Activated CD4-positive, alpha-beta T cell treated with anti-CD3 and anti-CD28 coated beads, Interleukin-2, amount 50 U/mL, for 48 hours (primary cell): ENCODE measurements around the gene GPA33.

Experiments
- DNase-seq, 2 experiments: peaks; one replicate each; pipeline ENCODE4 v3.0.0-alpha.2; 2020

Gene GPA33, protein sequence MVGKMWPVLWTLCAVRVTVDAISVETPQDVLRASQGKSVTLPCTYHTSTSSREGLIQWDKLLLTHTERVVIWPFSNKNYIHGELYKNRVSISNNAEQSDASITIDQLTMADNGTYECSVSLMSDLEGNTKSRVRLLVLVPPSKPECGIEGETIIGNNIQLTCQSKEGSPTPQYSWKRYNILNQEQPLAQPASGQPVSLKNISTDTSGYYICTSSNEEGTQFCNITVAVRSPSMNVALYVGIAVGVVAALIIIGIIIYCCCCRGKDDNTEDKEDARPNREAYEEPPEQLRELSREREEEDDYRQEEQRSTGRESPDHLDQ

DNA sequence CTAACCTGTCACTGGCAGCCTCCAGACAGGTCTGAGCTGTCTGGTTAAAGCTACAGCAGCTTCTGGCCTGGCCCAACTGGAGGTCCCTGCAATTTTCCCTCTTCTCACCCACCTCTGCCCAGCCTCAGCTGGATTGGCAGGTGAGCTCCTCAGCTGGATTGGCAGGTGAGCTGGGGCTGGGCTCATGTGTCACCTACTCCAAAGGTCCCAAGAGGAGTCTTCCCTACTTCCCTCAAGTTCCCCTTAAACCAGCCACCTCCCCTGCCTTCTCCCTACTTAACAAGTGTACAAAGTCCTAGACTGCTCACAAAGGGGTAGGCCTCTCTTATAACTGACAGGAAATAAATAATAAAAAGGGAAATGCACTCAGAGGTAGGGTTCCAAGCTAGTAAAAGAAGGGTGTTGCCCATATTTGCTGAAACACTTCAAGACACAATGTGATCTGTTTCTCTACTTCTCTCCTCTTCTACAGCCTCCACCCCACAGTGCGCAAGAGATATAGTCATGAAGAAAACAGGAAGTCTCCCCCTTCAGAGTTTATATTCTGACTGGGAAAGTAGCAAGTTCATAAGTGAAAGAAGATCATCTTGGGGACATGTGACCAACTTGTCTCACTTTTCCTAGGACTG is at the start of gene GPA33:
Gene GPA33 (minus strand): TSS at position 64 of the 629 bp plus-strand sequence. CDS start 90 bp downstream, outside the sequence.
- DNase-seq, result peak in 1 of 2 experiments; percentile 5

DNA sequence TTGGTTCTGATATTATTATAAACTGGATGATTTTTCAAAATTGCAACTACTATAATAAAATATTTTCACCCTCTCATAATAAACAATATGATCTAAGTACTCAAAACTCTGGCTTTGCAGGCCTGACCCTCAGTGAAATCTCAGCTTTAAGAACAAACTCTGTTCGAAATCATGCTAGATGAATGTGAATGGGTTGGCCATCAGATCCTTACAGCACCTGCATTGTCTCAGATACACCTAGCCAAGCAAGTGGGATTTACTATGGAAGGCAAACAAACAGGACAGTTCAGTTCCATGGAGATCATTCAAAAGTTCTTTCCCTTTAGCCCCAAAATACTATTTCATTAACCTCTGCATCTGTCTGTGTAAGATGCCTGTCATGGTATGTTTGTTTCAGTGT is 48.5 kb upstream of the GPA33 start:
- no peak for DNase-seq

DNA sequence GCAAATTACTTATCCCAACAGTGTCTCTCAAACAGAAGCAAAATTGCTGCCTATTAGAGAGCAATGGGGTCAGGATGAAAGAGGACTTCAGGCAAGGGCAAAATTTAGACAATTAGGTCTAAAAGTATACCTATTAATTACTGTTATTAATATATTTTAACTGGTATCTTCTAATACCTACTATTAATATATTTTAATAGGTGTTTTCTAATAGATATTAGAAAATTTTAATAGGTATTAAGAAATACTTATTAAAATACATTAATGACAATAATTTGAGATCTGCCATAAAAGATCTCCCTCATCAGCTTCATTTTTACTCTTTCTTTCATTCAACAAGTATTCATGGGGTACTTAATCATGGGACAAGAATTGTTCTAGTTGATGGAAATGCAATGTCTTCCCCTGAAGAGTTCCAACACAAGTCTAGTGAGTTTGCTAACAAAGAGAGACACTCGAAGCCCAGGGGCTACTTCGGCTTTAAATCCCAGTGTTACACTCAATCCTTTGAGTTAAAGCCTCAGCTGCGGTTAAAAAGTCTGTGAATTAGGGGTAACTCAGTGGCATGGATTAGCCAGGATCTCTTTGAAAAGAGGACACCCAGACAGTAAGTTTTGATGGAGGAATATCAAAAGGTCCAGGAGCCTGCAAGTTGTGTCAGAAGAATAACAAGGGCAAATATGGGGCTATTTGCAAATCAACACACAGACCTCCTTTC is 47.8 kb upstream of the GPA33 start:
- no peak for DNase-seq

DNA sequence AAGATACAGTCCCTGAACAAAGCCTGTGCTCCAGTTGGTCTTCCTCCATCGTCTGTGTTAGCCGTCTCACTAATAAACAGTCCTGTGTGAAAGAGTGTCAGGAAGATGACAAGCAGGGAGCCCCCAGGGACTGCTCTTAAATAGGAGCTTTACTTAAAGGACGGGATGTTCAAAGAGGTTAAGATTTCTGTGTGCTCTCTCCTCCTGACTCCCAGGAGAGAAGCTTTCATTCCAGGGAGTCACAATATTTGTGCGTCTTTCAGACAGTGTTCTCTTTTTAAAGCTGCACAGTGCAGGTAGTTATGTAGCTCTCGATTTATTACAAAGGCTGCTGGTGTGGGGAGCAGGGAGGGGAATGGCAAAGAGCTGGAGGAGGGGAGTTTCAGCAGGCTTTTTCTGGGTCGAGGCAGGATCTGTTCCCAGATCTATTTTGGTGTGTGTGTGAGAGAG is 47.2 kb upstream of the GPA33 start:
- DNase-seq, result no peak

DNA sequence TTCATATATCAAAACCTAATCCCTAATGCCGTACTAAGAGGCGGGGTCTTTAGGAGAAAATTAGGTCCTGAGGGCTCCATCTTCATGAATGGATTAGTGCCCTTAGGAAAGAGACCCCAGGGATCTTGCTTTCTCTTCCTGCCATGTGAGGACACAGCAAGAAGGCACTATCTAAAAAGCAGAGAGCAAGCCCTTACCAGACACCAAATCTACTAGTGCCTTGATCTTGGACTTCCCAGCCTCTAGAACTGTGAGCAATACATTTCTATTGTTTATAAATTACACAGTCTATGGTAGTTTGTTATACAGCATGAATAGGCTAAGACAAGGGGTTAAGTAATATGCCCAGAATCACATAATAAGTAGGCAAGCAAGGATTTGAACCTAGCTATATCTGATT is 46.6 kb upstream of the GPA33 start:
- DNase-seq, result no peak

DNA sequence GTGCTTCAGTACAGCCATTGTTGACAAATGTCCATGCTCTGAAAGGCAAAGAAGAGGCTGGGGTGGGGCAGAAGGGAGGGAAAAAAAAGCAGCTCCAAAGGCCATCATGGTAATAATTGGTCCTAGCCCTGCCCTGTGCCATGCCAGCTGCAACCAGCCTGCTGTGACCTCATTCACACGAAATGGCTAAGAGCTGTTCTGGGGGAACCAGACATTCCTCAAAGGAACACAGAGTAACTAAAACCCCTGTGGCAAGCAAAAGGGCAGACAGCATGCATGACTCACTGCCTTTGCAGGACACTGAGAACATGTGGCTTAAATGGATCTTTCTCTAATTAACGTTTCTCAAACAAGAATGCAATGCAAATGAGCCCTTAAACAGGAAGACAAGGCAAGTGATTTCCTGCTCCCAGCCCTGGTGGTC is 46.0 kb upstream of the GPA33 start:
- no peak for DNase-seq

DNA sequence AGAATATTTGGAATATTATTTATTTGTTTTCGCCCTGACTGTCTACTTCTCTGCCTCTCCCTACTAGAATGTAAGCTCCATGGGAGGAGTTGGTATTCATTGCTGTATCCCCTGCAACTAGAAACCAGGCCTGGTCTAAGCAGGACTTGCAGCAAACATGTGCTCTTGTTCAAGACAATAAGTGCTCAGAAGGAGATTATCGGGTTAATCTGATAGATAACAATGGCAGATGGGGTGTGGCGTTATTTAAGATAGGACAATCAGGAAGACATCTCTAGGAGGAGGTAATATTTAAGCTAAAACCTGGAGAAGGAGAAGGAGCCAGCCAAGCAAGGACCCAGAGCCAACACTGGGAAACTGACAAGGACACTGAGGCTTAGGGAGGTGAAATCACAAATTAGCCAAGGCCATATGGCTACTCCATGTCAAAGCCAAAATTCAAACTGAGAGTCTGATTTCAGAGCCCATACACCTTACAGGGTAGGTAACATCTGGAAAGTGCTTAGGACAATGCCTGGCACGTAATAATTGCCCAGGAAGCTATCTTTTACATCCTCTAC is 45.2 kb upstream of the GPA33 start:
- DNase-seq, result no peak

DNA sequence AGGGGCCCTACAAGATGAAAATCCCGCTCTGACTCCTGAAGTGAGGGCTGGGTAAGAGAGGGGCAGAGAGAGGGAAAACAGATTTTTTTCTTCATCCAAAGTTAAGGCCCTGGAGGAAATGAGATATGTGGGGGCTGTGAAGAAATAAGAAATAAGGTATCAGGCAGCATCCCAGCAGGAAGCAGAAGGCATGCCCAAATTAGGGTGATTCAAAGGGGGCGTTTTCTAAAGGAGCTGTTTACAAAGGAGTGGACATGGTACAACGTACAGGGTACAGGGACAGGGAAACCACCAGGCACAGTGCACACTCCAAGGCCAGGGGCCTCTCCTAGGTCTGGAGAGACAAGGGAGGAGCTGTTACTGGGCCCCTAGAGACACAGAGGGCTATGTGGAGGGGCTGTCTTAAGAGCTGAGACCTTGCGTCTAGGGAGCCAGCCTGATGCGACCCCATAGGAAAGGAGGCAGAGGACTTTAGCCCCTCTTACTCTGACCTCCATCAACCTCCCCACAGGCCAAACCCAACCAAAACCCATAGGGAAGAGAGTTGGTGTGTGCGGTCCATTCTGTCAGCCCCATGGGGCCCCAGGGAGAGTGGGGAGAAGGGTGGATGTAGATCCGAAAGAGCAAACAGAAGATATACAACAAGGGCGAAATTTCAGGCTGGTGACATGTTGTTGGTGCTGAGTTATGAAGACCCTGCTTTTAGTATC is 42.3 kb upstream of the GPA33 start:
- no peak for DNase-seq

DNA sequence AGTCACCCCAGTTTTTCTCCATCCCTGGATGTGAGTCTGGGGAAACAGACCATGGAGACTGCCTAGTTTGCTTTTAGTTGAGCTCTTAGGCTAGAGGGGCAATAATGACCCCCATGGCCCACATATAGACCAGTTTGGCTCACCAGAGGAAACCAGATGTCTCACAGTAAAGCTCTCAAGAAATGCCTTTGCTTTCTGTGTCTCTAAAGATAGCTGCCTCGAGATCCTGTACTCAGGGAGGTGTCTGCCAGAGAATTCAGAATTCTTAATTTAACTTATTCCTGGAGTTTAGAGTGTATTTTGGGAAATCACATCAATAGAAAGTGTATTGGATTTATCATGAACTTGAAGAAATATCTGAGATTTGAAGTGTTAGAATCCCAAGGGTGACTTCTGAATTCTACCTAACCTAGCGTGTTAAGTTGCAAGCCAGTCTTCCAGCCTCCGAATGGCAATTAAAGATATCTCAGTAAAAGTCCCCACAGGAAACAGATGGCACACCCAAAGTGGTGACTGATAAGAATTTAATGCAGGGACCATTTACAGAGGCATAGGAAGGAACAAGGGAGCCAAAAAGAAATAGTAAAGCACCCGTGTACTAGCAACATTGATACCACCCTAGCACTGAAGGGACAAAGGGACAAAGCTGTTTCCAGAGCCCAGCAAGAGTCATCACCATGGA is 40.8 kb upstream of the GPA33 start:
- no peak for DNase-seq

DNA sequence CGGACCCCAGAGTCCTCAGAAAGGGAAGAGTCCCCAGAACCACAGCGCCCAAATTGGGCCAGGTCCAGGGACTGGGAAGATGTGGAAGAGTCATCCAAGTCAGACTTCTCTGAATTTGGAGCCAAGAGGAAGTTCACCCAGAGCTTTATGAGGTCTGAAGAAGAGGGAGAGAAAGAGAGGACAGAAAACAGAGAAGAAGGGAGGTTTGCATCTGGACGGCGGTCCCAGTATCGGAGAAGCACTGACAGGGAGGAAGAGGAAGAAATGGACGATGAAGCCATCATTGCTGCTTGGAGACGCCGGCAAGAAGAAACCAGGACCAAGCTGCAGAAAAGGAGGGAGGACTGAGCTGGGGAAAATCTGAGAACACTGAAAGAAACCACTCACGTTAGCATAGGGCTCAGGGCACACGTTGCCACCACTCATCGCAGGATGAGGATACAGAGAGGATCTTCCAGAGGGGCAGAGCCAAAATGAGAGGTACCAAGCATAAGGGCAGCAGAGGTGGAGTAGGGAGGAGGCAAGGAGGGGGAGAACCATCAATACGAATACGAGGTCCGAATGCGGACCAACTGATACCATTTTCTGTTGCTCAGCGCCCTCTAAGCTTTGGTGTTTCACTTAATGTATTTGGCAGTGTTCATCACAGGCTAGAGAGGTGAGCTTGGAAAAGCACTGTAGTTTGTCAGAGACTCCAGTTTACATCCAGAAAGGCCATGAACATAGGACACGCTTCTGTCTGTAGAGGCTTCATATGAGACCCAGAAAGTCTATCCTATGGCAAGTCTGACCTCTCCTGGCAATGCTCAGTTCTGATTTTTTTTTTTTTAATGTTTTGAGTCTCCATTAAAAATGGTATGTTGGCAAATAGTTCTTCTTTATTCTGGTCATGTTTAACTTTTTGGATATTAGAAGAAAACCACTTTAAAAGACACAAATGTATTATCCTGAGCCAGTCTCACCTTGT is 38.4 kb upstream of the GPA33 start:
- DNase-seq, result no peak

DNA sequence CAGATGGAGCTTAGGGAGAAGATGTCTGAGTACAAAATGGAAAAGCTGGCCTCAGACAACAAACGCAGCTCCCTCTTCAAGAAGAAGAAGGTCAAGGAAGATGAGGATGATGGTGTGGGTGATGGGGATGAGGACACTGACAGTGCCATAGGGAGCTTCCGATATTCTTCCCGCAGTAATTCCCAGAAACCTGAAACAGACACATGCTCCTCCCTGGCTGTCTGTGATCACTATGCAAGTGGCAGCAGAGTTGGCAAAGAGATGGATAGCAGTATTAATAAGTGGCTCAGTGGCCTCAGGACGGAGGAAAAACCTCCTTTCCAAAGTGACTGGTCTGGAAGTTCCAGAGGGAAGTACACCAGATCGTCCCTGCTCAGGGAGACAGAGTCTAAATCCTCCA is 37.5 kb upstream of the GPA33 start:
- DNase-seq, result no peak

DNA sequence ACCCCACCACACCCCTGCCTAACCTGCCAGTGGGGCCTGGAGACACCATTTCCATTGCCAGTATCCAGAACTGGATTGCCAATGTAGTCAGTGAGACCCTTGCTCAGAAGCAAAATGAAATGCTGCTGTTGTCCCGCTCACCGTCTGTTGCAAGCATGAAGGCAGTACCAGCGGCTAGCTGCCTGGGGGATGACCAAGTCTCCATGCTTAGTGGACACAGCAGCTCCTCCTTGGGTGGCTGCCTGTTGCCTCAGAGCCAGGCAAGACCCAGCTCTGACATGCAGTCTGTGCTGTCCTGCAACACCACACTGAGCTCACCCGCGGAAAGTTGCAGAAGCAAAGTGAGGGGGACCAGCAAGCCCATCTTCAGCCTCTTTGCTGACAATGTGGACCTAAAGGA is 37.1 kb upstream of the GPA33 start:
- no peak for DNase-seq

DNA sequence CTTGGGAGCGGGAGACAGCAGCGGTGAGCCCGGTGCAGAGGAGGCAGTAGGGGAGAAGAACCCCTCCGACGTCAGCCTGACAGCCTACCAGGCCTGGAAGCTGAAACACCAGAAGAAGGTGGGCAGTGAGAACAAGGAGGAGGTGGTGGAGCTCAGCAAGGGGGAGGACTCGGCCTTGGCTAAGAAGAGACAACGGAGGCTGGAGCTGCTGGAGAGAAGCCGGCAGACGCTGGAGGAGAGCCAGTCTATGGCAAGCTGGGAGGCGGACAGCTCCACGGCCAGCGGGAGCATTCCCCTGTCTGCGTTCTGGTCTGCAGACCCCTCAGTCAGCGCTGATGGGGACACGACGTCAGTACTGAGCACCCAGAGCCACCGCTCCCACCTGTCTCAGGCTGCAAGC is 36.6 kb upstream of the GPA33 start:
- DNase-seq, result no peak

DNA sequence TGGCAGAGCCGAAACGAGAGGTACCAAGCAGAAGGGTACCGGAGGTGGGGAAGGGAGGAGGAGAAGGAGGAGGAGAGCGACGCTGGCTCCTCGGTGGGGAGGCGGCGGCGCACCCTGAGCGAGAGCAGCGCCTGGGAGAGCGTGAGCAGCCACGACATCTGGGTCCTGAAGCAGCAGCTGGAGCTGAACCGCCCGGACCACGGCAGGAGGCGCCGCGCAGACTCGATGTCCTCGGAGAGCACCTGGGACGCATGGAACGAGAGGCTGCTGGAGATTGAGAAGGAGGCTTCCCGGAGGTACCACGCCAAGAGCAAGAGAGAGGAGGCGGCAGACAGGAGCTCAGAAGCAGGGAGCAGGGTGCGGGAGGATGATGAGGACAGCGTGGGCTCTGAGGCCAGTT is 36.1 kb upstream of the GPA33 start:
- no peak for DNase-seq

DNA sequence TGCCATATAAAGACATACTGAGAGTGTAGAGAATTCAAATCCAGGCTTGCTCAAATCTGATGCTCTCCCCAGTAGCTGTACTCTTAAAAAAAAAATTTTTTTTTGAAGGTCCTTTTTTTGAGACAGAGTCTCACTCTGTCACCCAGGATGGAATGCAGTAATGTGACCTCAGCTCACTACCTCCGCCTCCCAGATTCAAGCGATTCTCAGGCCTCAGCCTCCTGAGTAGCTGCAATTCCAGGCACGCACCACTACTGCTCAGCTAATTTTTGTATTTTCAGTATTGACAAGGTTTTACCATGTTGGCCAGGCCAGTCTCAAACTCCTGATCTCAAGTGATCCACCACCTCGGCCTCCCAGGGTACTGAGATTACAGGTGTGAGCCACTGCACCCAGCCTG is 32.4 kb upstream of the GPA33 start:
- DNase-seq, result no peak

DNA sequence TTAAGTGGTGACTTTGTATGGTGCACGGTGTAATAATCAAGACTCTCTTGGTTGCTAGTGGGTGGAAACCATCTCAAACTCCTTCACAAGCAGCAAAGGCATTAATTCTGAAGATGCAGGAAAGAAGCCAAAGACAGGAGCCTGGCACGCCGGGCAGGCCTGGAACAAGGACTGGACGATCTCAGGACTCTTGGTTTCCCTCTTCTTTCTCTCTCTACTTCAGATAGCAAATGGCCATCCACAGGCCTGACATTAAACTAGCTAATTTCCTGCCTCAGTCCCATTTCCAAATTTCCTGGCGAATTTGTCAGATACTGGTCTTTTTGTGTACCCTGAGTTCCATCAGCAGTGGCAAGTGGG is 31.9 kb upstream of the GPA33 start:
- no peak for DNase-seq

DNA sequence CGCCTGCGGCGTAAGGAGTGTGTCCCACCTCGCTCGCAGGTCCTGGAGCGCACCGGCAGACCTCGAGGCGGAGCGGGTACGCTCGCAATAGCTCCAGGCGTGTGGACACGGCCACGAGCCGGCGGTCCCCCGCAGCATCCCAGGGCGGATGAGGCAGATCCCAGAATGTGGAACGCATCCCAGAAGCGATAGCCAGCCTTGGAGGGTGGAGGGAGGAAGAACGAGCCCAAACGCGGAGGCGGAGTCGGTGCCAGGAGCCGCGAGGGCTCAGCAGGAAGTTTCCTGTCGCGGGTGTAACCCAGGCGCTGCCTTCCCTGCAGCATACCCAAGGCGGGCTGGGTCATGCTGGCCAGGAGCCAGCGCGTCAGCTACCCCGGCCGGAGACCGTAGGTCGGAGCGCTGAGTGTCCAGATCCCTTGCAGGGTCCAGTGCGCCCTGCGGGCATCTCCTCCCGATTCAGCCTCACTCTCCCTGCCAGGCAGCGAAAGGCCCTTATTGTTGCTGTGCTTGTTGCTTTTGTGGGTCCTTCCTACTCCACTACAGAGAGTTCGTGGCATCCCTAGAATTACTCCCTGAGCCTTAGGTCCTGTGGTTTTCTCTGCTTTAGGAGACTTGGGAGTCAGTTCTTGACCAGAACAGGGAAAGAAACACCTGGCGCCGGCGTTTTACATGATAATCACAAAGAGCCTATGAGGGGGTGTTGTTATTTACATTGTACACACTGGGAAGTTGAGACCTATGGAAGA is 31.4 kb upstream of the GPA33 start:
- DNase-seq, result peak; percentile 31 to 46

DNA sequence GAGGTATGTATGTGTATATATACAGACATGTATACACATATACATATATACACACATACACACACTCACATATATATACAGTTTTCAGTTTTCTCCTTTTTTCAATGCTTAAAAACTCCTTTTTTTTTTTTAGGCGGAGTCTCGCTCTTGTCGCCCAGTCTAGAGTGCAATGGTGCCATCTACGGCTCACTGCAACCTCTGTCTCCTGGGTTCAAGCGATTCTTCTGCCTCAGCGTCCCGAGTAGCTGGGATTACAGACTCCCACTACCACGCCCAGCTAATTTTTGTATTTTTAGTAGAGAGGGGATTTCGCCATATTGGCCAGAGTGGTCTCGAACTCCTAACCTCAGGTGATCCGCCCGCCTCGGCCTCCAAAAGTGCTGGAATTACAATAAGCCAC is 30.7 kb upstream of the GPA33 start:
- peak in 1 of 2 experiments; percentile 22 for DNase-seq

DNA sequence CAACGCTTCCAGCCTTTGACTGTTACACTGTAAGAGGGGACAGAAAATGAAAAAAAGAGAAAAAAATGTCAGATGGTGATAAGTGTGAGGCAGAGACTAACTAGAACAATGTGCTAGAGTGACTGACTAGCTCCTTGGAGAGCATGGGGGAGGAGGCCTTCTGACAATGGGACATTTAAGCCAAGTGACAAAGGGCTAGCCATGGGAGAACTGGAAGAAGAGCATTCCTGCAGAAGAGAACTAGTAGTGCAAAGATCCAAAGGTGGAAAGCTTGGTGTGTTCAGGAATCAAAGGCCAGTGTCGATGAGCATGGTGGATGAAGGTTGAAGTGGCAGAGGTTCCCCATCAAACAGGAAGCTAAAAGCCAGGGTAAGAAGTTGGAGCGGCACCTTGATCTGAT is 29.5 kb upstream of the GPA33 start:
- no peak for DNase-seq

DNA sequence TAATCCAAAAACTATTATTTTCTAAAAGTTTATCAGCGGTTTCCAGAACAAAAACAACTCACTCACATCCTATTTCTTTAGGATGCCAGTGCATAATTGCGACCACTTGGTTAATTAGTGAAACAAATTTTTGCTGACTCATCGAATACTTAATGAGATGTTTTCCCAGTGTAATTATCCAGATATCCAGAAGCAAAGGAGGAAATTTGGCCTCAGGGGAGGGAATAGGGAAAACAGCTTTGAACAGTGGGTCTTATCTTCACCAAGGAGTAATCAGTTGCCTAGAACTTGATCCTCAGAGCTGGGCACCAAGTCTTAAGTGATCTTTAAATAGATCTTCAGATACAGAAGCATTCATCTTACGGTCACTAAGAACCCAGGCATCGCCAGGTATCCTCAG is 28.0 kb upstream of the GPA33 start:
- DNase-seq, result no peak

DNA sequence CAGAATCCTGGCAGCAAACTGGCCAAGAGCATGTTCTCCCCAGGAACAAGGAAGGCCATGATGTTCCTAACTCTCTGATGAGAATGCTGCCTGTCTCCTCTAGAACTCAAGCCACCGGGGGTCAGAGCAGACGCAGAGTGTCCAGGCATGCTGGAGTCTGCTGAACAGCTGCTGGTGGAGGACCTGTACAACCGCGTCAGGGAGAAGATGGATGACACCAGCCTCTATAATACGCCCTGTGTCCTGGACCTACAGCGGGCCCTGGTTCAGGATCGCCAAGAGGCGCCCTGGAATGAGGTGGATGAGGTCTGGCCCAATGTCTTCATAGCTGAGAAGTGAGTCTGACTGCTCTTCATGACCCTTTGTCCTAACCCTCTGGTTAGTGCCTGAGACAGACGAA is 27.0 kb upstream of the GPA33 start:
- no peak for DNase-seq
